Stimulated activated CD8-positive, alpha-beta memory T cell treated with anti-CD3 and anti-CD28 coated beads, Interleukin-12 subunit alpha, Interleukin-12 subunit beta, amount 100 ng/mL, for 24 hours (primary cell): Measurements from ENCODE around the gene RNF157.
"Not testable (repeated sequence)": the region's sequence is repeated elsewhere in the genome, so short reads cannot be mapped to it uniquely, and the experiment has no call there.

Source experiments
- DNase-seq: peaks from one replicate; pipeline ENCODE4 v3.0.0-alpha.2; 2020; ENCODE audit errors: extremely low read depth

RNF157 gene

DNA sequence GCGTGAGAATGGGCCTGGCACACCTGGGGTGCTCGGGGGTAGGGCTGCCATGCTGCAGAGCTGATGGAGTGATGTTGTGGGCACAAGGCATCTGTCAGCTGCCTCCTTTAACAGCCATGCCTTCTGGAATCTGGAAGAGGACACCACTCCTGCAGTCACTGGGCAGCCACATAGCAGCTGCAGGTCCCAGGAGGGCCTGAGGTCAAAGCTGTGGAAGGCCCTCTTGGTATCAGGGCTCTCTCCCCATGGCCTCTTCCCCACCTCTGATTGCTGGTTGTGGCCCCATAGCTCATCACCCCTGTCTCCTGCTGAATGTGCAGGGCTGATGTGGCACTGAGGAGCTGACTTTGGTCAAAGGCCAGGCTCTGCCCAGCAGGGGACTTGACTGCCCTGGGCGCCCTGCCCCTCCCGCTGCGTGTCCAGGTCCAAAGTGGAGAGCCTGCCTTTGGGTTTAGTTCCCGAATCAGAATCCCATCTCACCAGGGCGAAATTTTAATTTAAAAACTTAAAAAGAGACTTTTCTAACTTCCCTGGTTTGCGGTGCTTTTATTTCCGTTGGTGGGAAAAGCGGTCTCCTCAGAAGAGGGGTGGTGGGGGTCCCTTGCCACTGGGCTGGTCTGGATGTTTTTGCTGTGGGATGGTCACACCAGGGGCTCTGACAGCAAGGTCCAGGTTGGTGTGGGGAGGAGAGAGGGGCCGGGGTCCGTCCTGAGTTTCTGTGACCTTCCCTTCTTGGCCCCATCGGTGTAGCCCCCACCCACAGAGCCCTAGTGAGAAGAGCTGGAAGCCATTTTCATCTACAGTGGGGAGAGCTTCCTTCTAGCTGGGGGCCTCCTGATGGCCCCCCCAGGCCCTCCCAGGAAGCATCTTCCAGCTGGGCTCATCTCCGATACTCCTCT is 30.7 kb upstream of the RNF157 start:
- no peak for DNase-seq

DNA sequence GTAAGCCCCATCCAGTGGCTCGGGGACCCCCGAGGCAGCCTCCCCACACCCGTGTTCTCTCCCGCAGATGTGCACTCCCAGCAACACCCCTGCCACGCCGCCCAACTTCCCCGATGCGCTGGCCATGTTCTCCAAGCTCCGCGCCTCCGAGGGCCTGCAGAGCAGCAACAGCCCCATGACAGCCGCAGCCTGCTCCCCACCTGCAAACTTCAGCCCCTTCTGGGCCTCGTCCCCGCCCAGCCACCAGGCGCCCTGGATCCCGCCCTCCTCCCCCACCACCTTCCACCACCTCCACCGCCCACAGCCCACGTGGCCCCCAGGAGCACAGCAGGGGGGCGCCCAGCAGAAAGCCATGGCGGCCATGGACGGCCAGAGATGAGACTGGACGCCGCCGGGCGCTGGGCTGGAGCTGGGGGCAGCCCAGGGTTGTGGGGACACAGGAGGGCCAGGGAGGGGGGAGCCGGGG is 29.9 kb upstream of the RNF157 start:
- DNase-seq, result no peak

DNA sequence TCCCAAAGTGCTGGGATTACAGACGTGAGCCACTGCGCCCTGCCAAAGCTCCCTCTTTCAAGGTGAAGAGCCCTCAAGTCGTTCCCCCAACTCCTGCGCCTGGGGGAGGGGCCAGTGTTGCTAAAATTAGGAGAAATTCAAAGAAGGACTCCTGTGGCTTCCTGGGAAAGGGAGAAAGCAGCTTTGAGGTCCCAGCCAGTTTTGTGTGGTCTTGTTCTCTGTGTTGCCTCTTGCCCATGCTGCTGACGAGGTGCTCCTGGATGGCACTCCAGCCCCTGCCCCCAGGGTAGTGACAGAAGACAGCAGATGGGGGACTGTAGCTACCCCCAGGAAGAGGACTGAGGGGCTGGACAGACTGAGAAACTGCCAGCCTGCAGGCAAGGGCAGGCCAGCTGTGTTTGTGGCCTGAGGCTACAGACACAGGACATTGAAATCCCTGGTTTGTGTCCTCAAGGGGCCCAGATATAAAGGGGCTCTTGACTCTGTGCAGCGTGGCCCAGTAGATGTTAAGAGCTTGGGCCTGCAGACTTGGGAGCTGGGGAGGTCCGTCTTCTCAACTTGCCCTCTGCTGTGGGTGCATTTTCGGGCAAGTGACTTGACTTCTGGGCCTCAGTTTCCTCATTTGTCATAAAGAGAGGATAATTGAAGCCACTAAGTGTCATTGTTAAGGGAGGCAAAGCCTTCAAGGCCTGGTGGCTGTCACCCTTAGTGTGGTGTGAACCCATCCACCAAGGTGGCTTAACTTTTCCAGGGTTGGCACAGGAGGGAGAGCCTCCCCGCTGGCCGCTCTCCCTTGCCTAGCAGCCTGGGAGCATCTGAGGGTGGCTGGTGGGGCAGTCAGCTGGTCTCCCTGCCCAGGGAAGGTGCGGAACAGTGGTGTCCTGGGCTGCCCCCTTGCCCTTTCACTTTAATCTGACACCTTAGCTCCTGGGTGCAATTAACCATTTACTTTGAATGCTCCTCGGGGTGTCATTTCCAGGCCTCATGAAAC is 29.0 kb upstream of the RNF157 start:
- DNase-seq, result no peak

DNA sequence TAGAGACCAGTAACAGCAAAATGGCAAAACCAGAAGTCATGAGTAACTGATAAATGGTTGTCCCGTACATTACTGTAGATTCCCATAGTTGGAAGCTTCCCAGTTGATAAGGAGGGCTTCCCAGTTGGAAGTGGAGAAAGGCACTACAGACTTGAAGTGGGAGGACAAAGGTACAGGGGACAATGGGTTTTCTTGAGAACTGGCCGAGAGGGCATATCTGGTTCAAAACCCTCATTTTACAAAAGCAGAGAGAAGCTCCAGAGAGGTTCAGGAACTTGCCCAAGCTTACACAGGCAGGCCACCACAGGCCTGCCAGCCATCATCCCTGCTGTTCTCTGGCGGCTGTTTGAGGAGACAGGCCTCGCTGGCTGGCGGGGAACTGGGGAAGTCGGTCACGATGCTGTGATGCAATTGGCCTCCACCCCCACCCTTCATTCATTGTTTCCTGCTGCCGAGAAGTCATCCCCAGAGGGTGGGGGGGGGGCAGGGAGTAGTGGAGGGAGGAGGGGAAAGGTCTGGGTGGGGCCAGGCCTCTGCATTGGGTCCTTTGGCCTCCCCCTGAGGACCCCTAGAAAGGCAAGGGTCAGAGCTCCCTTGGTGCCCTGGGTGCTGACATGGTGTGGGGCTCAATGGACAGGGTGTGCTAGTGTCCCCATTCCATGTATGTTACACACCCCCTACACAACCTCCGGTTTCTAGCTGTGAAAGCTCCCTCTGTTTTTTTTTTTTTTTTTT is 27.9 kb upstream of the RNF157 start:
- no peak for DNase-seq

DNA sequence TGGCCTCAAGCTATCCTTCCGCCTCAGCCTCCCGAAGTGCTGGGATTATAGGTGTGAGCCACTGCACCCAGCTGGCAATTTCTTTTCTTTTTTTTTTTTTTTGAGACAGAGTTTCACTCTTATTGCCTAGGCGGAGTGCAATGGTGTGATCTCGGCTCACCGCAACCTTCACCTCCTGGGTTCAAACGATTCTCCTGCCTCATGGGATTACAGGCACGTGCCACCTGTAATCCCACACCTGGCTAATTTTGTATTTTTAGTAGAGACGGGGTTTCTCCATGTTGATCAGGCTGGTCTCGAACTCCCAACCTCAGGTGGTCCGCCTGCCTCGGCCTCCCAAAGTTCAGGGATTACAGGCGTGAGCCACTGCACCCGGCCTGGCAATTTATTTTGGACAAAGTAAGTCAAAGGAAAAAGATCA is 27.3 kb upstream of the RNF157 start:
- not testable (repeated sequence) for DNase-seq

DNA sequence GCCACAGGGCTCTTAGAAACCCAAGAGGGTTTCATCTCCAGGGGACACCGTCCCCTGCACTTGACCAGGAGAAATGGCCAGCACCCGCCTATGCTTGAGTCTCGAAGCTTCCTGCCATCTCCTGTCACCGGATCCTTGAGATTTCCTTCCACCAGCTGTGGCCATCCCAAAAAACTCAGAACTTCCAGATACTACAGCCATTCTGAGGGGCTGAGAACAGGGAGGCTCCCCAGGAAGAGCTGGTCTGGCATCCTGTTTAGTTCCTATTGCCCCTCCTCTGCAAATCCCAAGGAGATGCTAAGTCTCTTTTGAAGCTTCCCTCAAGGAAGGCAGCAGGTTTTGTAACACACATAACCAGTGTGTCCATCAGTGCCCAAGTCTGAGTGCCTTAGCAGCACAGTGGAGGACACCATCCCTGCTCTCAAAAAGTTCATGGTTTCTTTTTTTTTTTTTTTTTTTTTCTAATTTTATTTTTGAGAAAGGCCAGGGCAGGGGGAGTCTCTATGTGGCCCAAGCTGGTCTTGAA is 26.8 kb upstream of the RNF157 start:
- no peak for DNase-seq

DNA sequence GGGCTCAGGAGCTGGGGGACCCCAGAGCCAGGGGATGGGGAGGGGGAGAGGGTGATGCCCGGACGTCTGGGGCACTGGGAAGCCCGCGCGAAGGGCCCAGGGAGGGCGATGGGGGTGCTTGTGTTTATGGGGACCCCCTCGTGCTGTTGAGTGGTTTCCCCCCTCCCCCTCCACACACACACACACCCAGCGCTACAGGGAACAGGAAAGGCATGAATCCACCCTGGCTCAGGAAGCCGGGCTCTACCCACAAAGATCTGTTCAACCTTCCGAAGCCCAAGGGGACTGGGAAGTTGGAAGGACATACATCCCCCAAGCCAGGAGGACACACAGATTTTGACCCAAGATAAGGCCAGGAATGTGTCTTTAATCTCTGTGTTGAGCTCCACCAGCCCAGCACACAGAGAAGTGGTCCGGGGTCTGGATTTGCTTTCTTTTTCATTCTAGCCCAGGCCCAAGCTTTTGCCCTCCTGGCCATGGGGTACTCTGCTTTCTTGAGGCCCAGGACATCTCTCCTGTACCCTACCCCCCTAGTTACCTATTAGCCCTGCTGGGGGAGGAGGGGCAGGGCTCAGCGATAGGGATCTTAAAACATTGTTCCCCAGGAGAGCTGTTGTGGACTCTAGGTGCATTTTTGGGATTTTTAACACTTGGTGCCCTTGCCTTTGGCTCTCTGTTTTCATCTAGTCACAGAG is 26.1 kb upstream of the RNF157 start:
- DNase-seq, result no peak

DNA sequence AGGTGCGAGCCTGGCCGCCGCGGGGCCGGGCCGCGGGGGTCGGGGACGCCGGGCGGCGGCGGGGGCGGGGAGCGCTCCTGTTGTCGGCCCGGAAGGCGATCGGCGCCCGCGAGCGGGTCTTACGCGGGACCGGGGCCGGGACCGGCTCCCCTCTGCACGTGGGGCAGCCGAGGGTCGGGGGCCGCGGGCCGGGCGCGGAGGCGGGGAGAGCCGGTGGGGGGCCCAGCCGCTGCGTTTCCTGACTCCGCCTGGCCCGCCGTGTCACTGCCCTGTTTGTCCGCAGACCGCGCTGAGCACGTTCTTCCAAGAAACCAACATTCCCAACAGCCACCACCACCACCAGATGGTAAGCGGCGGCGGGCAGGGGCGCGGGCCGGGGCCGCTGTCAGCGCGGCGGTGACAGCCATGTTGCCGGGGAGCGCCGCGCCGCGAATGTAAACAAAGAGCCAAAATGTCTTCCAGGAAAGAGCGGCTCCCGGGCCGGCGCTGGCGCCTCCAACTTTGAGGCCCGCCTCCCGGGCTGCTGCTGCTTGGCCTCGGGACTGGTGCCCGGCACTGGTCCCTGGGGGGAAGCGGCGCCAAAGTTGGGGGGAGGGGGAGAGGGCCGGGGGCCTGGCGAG is 25.4 kb upstream of the RNF157 start:
- DNase-seq, result no peak

DNA sequence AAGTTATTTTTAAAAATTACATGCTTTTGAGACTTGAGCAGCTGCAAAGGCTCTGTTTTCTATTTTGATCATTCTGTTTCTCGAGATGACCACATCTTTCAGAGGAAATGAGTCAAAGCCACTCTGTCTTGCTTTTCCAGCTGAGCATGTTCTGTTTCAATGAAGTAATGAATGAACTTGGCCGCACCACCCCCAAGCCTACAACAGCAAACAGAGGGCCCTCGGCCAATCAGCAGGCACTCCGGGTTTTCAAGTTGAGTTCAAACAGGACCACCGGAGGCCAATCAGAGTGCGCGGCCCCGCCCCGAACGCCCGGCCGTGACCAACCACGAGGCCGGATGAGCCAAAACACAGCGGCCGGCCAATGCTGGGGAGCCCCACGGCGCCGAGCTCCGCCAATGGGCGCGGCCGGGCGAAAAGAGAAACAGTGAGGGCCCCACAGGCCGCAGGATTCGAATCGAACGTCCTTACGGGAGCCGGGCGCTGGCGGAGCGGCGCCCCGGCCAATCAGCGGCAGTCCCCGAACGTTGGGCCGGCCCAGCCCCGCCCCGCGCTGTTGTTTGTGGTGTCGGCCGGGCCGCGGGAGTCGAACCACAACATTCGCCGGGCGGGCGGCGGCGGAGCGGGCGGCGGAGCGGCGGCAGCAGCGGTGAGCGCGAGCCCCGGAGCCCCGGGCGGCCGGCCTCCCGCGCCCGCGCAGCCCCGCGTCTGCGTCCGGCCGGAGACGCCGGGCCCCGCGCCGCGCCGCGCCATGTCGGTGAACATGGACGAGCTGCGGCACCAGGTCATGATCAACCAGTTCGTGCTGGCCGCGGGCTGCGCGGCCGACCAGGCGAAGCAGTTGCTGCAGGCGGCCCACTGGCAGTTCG is 24.7 kb upstream of the RNF157 start, which contains the start of gene UBALD2:
Gene UBALD2 (plus strand): TSS at position 594 of the 869 bp plus-strand sequence. CDS start 158 bp downstream, at position 752.
- DNase-seq, result peak; percentile 98

DNA sequence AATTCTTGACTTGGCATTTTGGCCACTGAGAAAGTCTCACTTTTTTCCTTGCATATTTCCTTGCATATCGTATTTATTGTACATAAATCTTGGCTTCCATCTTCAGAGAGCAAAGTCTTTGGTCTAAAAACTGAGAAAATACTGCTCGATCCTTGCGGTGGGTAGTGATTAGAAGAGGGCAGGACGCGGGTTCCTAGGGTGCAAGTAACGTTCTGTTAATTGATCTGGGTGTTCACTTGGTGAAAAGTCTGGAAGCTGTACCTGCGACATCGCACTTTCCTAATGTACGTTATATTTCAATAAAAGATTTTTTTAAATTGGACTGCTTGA is 24.1 kb upstream of the RNF157 start:
- DNase-seq, result no peak

DNA sequence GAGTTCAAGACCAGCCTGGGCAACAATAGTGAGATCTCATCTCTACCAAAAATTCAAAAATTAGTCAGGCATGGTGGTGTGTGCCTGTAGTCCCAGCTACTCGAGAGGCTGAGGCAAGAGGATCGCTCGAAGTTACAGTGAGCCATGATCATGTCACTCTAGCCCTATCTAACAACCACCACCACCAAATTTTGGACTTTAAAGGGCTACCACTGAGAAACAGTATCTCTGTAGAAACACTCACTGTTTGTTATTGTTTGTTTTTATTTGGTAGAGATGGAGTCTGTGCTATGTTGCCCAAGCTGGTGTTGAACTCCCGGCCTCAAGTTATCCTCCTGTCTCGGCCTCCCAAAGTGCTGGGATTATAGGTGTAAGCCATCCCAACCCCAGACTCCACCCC is 23.6 kb upstream of the RNF157 start:
- no peak for DNase-seq

DNA sequence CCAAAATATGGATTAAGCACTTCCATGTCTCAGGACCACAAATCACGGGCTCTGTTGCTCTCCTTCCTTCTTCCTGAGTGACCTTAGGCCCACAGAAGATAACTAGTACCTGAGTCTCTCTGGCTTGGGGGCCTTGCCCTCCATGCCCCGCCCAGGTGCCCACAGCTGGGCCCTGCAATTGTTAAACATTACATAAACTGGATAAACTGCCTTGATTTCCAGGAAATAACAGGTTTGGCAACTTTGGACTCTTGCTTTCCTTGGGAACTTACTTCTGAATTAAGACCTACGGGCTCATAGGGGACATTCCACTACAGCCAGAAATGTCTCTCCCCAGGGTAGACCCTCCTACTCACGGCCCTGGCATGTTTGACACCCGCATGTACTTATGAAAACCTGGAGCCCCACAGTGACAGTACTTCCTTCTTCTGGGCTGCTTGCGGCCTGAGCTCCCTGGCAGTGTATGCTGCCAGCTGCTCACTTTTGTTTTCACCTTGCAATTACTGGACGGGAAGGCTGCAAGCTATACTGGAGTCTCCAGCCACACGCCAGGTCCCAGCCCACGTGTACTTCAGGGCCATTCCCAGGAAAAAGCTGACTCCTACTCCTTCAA is 22.5 kb upstream of the RNF157 start:
- DNase-seq, result no peak

DNA sequence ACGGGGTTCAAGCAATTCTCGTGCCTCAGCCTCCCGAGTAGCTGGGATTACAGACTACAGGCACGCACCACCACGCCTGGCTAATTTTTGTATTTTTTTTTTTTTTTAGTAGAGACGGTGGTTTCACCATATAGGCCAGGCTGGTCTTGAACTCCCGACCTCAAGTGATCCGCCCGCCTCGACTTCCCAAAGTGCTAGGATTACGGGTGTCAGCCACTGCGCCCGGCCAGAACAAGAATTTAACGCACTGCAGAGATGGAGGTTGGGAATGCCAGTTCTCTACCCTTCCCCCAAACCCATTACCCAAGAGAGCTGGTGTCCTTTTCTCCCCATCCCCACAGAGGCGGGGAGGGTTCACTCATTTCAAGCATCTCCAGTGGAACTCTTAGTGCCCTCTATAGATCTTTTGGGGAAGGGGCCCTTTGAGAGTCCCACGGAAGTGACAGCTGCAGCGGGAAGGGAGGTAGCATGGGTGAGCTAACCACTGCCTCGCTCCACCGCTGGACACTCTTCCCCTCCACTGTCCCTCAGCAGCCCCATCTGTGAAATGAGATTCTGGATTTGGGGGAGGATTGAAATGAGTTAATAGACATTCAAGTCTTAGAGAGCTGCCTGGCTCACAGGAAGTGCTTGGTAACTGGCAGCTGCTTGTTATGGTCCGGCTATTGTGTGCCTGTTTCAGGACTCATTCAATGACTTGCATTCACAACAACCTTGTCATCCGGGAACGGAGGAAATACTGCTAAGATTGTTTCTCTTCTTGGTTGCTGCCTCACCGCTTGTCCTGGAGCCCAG is 21.3 kb upstream of the RNF157 start:
- no peak for DNase-seq

DNA sequence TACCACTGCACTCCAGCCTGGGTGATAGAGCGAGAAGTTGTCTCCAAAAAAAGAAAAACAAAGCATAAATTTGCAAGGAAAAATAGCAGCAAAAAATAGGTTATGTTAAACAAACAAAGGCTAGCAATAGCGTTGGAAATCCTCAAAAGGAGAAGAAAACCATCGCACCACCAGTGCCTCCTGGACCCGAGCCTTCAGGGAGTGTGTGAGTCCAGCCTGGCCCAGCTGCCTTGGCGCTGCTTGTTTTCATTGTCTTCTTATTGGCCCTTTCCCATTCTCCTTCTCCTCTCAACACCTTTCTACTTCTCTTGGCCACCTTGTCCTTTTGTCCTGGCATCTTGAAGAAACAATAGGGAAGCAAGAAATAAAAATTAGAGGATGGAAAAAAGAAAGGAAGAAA is 20.4 kb upstream of the RNF157 start:
- DNase-seq, result no peak

DNA sequence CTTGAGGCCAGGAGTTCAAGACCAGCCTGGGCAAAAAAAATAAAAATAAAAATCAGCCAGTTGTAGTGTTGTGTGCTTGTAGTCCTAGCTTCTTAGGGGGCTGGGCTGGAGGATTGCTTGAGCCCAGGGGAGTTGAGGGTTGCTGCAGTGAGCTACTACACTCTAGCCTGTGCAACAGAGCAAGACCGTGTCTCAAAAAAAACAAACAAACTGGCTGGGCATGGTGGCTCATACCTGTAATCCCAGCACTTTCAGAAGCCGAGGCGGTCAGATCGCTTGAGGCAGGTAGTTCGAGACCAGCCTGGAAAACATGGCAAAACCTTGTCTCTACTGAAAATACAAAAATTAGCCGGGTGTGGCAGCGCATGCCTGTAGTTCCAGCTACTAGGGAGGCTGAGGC is 19.9 kb upstream of the RNF157 start:
- no peak for DNase-seq

DNA sequence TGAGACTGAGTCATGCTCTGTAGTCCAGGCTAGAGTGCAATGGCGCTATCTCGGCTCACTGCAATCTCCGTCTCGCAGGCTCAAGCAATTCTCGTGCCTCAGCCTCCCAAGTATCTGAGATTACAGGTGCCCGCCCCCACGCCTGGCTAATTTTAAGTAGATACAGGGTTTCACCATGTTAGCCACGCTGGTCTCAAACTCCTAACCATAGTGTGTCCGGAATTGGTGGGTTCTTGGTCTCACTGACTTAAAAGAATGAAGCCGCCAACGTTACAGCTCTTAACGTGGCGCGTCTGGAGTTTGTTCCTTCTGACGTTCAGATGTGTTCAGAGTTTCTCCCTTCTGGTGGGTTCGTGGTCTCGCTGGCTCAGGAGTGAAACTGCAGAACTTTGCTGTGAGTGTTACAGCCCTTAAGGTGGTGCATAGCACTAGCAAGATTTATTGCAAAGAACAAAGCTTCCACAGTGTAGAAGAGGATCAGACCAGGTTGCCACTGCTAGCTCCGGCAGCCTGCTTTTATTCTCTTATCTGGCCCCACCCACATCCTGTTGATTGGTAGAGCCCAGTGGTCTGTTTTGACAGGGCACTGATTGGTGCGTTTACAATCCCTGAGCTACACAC is 16.2 kb upstream of the RNF157 start:
- not testable (repeated sequence) for DNase-seq

DNA sequence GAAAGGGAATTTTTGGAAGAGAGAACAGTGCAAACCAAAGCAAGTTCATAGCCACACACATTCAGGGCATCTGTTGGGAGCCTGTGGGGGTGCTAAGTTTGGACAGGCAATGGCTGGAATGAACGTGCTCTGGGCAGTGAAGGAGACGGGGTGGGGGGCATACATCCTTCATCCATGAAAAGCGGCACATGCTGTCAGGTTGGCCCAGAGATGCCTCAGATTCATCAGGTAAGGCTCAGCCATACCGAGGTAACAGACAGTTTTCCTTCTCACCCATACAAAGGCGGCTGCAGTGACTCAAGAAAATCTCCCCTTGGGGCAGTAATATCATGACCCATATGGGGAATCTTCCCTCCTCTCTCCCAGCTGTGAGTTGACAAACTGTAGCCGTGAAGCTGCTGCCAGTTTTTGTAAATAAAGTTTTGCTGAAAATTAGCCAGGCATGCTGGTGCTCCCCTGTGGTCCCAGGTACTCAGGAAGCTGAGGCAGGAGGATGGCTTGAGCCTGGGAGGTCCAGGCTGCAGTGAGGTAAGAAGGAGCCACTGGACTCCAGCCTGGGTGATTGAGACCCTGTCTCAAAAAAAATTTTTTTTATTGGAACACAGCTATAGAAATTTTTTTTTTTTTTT is 15.6 kb upstream of the RNF157 start:
- DNase-seq, result no peak
